ENCODE measurements around the gene TRIM75.
"Not testable (repeated sequence)": the region's sequence is repeated elsewhere in the genome, so short reads cannot be mapped to it uniquely, and the experiment has no call there.

Gene TRIM75

DNA sequence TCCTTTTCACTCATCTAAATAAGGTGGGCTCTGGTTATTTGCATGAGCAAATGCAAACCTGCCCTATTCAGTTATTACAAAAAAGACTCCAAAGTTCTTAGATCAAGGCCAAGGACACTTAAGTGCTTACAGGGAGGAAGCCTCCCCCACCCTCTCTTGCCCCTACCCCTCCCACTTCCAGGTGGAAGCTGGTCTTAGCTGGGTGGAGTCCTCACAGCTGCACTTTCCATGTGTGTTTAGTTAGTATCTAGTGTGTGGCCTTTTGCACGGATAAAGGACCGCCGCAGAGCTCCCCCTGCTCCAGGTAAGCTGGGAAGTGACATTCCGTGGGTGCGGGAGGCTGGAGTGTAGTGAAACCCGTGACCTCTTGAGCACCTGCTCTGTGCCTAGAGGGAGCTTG is at the start of gene TRIM75:
TRIM75 (plus strand) TSS at position 222 of the 400 bp plus-strand sequence. CDS start 5,282 bp downstream, outside the sequence.
- DNase-seq (ENCODE audit: low read depth in 2 of 2), result no peak

DNA sequence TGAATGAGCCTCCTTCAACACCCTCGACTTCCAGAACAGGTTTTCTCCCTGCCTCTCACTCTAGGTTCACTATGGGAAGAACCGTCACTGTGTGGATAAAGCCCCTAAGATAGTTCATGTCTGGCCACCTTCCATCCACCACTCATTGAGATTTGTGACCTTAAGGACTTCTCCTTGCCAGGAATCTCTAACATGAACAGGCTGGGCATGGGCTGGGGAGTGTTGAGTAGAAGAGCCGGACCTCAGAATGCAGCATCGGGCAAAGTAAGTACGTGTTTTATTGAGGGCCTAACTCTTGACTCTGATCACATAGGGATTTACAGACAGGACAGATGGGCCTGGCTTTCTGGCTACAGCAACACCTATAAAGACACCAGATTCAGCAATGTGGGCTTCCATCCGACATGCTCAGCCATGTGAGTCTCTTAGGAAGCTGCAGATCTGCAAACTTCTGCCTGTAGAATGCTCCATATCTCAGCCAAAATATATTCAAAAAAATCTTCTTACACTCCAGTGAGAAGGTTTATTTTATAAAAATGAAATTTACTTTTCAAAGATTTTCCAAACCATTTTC is 48.2 kb upstream of the TRIM75 start:
- no peak for DNase-seq (ENCODE audit: low read depth in 2 of 2)

DNA sequence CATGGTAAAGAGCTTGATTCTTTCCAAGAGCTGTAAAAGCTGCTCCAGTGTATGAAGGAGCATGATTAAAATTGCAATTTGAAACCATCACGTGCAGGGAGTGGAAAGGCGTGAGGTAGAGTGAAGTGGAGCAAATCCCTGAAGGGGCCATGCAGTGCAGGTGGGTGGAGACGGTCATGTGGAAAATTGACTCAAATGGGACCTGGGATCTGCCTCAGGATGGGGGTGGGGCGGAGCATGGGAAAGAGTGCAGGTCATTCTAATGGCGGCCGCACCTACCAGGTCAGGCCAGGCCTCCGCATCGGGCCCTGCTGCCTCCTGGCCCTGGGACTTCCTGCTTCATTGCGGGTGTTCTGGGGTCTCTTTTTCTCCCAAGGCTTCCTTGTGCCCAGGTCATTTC is 47.2 kb upstream of the TRIM75 start:
- no peak for DNase-seq (ENCODE audit: low read depth in 2 of 2)

DNA sequence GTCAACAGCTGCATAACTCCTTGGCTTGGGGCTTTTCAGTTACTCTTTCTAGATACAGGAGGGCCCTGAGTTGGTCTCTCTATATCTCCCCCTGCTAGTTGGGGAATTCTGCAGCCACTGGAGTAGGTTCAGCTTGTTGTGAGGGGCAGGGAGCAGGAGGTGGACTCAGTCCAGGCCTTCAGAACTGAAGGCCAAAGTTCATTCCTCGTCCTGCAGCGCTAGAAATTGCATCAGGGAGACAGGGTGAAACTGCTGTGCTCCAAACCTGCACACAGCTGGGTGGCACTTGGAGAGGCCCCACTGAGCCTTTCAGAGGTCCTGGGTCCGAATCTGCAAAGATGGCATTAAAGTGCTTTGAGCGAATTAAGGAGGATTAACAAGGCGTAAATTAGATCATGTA is 46.8 kb upstream of the TRIM75 start:
- DNase-seq (ENCODE audit: low read depth in 2 of 2), result no peak

DNA sequence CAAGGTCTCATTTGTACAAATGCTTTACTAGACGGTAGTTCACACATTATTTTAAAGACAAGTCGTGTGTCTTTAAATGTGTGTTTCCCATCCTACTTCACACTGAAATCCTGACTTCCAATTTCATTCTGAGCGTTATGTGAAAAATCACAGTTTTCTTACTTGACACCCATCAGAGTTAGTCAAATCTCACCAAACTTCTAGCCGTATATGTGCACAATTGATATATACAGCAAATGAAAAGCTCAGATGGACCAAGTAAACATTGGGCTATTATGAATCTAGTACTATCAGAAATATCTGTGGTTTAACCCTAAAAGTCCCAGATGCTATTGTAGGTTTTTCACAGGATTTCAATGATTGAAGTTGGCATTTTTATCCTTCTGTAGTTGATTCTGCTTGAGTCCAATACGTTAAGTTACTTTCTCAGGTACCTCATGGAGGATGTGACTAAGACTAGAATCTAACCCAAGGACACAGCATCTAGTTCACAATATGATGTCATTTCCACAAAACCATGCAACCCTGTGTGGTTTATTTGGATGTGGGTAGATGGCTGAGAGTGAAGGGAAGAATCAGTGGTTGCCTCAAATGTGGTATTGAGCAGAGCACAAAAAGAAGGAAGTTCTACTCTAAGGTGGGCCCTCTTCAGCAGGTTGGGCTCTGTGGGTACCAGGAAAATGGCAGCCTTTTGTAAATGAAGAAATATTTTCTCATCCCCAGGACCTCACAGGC is 44.0 kb upstream of the TRIM75 start:
- no peak for DNase-seq (ENCODE audit: low read depth in 2 of 2)

DNA sequence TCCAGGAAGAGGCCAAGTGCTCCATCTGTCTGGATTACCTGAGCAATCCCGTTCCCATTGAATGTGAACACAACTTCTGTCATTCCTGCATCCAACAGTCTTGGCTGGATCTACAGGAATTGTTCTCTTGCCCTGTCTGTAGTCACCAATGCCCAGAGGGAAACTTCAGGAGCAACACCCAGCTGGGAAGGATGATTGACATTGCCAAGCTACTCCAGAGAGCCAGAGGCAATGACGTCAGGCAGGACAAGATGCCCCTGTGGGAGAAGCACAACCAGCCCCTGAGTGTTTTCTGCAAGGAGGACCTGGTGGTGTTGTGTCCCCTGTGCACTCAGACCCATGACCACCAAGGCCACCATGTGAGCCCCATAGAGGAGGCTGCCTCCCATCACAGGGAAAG is 43.2 kb upstream of the TRIM75 start:
- DNase-seq (ENCODE audit: low read depth in 2 of 2), result no peak

DNA sequence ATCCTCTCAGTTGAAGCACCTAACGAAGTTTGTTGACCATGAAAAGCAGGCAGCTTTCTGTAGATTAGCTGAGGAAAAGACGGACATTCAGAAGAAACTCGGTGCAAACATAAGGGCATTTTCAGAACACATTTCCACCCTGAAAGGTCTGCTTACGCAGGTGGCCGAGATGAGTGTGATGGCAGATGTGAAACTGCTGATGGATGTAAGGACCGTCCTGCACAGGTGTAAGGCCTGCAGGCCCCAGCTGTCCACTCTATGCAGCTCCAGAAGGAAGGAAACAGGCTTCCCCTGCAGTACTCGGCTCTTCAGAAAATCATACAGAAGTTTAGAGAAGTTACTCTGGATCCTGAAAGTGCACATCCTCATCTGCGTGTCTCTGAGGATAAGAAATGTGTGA is 42.7 kb upstream of the TRIM75 start:
- DNase-seq (ENCODE audit: low read depth in 2 of 2), result no peak

DNA sequence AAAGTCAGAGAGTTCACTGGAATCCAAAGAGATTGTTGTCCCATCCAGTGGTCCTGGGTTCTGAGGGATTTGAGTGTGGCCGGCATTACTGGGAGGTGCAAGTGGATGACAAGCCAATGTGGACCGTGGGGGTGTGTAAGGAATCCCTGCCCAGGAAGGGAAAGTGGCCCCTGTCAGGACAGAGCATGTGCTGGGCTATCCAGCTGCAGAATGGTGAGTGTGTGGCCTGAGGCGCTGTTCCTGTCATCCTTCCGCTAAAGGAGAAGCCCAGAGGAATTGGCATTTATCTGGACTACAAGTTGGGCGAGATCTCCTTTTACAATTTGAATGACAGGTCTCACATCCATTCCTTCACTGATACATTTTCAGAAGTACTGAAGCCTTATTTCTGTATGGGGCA is 42.3 kb upstream of the TRIM75 start:
- DNase-seq (ENCODE audit: low read depth in 2 of 2), result no peak

DNA sequence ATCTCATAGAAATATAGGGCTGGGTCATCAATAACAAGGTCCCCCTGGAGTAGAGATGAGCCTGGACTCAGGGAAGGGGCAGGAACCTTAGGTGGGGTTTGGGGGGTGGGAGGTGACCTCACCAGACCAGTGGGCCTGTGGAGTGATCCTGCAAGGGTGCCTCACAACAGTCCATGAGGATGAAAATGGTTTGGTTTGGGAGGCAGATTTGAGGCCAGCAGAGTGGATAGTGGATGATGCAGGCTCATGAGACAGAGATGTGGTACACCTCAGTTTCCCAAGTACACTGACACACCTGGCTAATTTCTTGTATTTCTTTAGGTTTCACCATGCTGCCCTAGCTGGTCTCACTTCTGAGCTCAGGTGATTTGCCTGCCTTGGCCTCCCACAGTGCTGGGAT is 40.0 kb upstream of the TRIM75 start:
- DNase-seq (ENCODE audit: low read depth in 2 of 2), result no peak

DNA sequence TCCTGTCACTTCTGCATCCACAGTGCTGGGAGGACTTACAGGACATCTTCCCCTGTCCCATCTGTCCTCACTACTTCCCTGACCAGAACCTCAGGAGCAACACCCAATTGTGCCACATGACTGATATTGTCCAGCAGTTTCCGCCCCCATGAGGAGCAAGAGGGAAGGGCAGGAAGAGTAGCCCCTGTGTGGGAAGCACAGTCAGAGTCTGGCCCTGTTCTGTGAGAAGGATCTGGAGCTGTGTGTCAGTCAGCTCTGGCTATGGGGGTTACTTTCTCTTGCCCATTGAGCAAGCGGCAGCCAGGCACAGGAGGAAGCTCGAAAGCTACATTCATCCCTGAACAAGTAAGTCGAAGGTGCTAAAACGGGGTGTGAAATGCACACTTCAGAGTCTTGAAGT is 36.7 kb upstream of the TRIM75 start:
- no peak for DNase-seq (ENCODE audit: low read depth in 2 of 2)

DNA sequence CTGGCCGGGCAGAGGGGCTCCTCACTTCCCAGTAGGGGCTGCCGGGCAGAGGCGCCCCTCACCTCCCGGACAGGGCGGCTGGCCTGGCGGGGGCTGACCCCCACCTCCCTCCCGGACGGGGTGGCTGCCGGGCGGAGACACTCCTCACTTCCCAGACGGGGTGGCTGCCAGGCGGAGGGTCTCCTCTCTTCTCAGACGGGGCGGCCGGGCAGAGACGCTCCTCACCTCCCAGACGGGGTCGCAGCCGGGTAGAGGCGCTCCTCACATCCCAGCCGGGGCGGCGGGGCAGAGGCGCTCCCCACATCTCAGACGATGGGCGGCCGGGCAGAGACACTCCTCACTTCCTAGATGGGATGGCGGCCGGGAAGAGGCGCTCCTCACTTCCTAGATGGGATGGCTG is 33.7 kb upstream of the TRIM75 start:
- not testable (repeated sequence) for DNase-seq (ENCODE audit: low read depth in 2 of 2)

DNA sequence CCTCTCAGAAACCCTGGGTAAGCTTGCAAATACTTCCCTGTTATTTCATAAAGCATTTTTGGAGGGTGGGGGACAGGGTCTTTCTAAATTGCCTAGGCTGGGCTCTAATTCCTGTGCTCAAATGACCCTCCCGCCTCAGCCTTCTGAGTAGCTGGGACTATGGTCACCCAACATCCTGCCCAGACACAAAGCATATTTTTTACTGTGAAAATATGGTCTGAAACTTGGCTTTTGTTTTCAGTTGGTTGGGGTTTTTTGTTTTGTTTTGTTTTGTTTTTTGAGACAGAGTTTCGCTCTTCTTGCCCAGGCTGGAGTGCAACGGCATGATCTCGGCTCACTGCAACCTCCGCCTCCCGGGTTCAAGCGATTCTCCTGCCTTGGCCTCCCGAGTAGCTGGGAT is 27.9 kb upstream of the TRIM75 start:
- DNase-seq (ENCODE audit: low read depth in 2 of 2), result not testable (repeated sequence)

DNA sequence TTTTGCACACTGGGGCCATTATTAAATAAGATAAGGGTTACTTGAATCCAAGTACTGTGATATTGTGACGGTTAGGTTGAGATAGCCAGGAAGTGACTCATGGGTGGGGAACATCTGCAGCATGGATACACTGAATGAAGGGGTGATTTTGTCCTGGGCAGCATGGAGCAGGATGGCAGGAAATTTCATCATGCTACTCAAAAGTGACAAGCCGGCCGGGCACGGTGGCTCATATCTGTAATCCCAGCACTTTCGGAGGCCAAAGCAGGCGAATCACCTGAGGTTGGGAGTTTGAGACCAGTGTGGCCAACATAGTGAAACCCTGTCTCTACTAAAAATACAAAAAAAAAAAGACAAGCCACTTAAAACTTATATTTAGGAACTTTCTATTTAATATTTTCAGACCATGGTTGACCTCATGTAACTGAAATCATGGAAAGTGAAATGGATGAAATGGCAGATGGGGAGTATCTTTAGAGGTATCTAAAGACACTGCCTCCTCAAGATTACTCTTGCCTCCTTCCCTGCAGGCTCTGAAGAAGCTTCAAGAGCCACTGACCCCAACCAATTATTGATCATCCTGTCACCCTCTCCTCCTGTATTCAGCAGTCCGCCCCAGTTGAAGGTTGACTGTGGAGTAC is 25.8 kb upstream of the TRIM75 start:
- no peak for DNase-seq (ENCODE audit: low read depth in 2 of 2)

DNA sequence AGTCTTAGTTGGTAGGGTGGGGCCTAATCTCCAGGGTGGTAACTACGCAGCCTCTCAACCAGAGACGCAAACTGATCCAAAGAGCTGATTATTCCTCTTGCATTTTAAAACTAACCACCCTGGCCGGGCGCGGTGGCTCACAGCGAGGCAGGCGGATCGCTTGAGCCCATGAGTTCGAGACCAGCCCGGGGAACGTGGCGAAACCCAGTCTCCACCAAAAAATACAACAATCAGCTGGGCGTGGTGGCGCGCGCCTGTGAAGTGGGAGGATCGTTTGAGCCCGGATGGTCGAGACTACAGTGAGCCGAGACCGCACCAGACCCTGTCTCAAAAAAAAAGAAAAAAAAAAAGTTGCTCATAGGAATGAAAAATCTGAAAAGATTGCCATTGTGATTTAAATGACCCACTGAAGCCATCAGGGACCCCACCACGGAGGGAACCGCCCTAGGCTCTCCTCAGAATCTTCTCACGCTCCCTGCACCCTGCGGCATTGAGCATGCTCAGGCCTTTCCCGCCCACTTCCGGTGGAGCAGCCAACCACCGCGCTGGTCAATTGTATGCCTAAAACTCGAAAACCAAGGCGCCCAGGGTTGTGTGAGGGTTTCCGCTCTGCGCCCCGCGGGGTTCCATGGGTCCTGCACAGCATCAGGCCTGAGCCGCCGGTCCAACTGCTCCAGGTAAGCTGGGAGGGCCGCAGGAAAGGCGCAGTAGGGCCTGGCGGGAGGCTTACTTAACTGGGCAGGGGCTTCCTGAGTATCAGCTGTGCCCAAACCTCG is 22.0 kb upstream of the TRIM75 start, which contains the start of gene TRIM60:
TRIM60 (plus strand) TSS at position 564 of the 776 bp plus-strand sequence. CDS start 8,074 bp downstream, outside the sequence.
- no peak for DNase-seq (ENCODE audit: low read depth in 2 of 2)

DNA sequence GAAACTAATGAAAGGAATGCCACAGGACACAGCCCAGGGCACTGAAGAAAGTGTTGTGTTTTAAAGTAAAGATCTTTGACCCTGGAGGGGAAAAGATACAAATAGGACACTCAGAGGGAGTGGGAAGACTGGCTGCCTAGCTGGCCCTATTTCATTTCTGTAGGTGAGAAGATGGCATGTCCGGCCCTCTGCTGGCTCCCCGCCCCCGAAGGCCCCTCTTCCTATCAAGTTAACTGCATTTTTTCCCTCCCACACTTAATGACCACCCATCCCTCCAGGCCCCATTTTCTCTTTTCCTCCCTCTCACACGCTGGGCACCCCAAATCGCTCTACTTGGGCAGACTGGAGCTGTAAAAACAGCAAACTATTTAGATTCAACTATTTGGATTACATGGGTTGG is 5.5 kb upstream of the TRIM75 start:
- DNase-seq (ENCODE audit: low read depth in 2 of 2), result no peak

DNA sequence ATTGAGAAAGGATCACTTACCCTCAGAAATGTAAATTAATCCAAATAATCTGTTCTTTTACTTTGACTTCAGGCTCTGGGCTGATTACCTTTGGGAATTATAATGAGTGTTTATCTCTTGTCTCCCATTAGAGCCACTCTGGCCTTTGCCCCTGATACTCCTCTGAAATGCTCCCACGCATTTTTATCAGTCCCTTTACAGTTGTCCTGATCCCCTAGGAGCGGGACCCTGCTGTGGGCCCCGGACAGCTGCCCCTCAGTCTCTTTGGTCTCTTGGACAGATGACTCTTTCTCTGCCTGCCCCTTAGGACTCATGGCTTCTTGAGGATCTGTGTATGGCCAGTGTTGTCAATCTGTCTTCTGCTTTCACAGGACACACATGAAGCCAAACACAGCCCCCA is 1.0 kb upstream of the TRIM75 start:
- no peak for DNase-seq (ENCODE audit: low read depth in 2 of 2)

DNA sequence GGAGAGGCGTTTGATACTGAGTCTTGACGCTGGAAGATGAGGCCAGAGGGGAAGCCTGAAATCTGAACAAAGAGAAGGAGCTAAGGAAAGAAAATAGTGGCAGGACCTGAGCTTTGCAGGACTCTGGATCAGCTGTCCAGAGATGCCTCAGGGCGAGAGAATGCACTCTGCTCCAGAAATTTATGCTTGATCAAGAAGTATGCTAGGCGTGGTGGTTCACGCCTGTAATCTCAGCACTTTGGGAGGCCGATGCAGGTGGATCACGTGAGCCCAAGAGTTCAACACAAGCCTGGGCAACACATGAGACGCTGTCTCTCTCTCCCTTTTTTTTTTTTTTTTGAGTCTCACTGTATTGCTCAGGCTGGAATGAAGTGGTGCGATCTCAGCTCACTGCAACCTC is 1.9 kb downstream of the TRIM75 start:
- DNase-seq (ENCODE audit: low read depth in 2 of 2), result no peak

DNA sequence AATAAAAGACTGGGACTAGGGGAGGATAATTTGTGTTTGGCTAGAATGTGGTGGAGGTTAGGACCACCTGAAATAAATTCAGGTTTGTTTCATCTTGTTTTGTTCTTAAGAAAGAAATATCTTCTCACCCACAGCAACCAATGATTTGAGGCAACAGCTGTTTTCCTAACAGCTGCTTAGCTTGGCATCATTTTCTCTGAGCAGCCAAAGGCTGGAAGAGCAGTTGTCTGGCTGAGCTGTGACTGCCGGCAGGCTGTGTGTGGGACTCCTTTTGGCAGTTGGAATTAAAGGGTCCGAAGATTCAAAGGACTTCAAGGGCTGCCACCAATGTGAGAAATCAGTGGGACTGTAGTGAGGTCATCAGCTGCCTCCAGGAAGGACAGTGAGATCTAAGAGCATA is 5.0 kb downstream of the TRIM75 start:
- no peak for DNase-seq (ENCODE audit: low read depth in 2 of 2)

DNA sequence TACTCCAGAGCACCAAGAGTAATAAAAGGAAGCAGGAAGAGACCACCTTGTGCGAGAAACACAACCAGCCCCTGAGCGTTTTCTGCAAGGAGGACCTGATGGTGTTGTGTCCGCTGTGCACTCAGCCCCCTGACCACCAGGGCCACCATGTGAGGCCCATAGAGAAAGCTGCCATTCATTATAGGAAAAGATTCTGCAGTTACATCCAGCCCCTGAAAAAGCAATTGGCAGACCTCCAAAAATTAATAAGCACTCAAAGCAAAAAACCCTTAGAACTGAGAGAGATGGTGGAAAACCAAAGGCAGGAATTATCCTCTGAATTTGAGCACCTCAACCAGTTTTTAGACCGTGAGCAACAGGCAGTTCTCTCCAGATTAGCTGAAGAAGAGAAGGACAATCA is 5.7 kb downstream of the TRIM75 start:
- DNase-seq (ENCODE audit: low read depth in 2 of 2), result no peak

DNA sequence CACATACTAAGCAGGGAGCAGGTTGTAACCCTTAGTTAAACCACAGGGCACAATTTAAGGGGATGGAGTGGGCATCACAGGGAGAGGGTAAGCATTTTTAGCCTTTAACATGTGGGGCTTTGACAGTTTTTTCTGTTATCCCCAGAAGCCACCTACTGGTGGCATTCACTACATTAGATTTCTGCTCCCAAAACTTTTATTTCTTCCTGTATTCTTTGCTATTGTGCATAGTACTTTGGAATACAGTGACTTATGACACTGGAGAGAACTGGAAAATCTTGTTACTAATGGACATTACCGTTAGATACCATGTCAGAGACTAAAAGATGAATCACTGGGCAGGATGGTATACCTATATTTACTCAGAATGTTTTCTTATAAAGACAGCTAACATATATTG is 7.3 kb downstream of the TRIM75 start:
- DNase-seq (ENCODE audit: low read depth in 2 of 2), result no peak

DNA sequence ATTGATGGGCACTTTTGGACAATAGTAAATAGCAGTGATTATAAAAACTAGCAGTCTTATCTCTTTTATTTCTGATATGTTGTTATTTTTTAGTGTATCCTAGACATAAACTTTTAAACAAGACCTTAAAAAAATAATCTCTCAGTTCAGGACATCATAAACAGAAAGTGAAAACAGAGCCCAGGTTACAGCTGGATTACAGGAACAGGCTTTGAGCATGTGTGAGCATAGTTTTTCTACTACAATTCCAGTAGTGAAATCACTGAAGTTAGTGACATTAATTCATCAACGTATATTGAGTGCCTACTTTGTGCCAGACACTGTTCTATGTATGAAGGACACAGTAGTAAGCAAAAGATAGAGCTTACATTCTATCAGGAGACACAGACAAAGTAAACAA is 16.9 kb downstream of the TRIM75 start:
- no peak for DNase-seq (ENCODE audit: low read depth in 2 of 2)

DNA sequence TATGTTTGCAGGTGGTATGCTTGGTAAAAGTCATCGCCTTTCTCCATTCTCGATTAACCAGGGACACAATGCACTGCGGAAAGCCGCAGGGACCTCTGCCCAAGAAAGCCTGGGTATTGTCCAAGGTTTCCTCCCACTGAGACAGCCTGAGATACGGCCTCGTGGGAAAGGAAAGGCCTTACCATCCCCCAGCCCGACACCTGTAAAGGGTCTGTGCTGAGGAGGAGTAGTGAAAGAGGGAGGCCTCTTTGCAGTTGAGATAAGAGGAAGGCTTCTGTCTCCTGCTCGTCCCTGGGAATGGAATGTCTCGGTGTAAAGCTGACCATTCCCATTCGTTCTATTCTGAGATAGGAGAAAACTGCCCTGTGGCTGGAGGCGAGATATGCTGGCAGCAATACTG is 19.7 kb downstream of the TRIM75 start:
- DNase-seq (ENCODE audit: low read depth in 2 of 2), result not testable (repeated sequence)

Measured in stimulated activated CD8-positive, alpha-beta memory T cell treated with anti-CD3 and anti-CD28 coated beads, Interleukin-2, amount 100 ng/mL, for 48 hours (primary cell).